HG02571 (cell line): ENCODE measurements around the gene LAMTOR4.
A peak's percentile ranks its signal among the peaks of the same experiment; 100 is the strongest.
"Not testable (repeated sequence)": the region's sequence is repeated elsewhere in the genome, so short reads cannot be mapped to it uniquely, and the experiment has no call there.

Experiments
- ATAC-seq: cut with Tn5 transposase; IDR thresholded peaks from one replicate; pipeline ENCODE4 v1.9.1; 2021; ENCODE audit warnings: mild to moderate bottlenecking, moderate library complexity; ENCODE audit not compliant: unreplicated experiment

LAMTOR4 gene

DNA sequence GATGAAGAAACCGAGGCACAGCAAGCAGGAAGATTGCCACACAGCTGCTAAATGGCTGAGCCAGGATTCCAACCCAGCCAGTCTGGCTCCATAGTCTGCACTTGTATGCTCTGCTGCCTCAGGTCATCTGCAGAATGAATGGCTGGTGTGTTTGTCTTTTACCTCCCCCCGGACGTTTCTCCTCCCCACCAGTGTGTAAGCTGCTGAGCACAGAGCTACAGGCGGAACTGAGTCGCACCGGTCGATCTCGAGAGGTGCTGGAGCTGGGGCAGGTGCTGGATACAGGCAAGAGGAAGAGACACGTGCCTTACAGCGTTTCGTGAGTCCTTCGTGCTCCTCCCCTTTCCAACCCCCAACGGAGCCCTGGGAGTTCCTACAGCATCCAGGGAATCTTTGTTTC lies 26.7 kb upstream of the LAMTOR4 start:
- ATAC-seq = no peak

DNA sequence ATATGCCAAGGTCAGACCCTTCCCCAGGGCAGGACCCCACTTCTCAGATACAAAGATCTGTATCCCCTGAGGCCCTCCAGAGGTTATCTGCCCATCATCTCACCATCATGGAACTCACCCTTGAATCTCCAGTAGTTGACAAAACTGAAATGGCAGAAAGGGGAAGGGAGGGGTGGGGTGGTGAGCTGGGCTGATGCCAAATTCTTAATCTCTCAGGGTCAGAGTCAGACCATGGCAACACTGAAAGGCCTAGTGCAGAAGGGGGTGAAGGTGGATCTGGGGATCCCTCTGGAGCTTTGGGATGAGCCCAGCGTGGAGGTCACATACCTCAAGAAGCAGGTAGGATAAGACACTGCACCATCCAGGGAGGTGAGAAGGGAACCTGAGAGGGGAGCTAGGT lies 26.1 kb upstream of the LAMTOR4 start:
- ATAC-seq = no peak

DNA sequence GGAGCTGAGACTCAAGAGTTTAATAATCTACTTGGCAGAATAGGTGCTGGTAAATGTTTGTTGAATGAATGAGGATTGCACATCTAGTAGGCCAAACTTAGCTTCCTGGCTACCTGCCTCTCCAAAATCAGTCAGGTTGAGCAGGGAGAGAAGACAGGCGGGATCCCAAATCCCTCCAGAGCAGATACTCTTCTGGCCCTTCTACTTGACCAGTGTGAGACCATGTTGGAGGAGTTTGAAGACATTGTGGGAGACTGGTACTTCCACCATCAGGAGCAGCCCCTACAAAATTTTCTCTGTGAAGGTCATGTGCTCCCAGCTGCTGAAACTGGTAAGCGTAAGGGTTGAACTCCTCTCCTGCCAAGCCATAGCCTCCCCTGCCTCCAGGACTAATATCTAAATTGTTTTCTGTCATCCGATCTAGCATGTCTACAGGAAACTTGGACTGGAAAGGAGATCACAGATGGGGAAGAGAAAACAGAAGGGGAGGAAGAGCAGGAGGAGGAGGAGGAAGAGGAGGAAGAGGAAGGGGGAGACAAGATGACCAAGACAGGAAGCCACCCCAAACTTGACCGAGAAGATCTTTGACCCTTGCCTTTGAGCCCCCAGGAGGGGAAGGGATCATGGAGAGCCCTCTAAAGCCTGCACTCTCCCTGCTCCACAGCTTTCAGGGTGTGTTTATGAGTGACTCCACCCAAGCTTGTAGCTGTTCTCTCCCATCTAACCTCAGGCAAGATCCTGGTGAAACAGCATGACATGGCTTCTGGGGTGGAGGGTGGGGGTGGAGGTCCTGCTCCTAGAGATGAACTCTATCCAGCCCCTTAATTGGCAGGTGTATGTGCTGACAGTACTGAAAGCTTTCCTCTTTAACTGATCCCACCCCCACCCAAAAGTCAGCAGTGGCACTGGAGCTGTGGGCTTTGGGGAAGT lies 24.2 kb upstream of the LAMTOR4 start:
- ATAC-seq = no peak

DNA sequence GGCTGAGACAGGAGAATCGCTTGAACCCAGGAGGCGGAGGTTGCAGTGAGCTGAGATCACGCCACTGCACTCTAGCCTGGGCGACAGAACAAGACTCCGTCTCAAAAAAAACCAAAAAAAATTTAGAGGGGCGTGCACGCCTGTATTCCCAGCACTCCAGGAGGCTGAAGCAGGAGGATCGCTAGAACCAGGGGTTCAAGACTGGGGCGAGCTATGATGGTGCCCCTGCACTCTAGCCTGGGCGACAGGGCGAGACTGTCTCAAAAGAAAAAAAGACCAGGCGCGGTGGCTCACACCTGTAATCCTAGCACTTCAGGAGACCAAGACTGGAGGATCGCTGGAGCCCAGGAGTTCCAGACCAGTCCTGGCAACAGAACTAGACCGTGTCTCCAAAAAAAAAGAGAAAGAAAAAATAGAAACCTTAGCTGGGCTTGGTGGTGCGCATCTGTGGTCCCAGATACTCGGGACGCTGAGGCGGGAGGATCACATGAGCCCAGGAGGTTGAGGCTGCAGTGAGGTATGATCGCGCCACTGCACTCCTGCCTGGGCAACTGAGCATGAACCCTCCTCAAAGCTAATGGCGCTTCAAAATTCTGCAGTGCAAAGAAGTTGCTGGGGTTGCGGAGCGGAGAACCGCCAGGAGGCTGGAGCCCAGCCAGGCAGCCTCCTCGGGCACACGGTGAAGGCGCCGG lies 22.3 kb upstream of the LAMTOR4 start:
- no peak for ATAC-seq

DNA sequence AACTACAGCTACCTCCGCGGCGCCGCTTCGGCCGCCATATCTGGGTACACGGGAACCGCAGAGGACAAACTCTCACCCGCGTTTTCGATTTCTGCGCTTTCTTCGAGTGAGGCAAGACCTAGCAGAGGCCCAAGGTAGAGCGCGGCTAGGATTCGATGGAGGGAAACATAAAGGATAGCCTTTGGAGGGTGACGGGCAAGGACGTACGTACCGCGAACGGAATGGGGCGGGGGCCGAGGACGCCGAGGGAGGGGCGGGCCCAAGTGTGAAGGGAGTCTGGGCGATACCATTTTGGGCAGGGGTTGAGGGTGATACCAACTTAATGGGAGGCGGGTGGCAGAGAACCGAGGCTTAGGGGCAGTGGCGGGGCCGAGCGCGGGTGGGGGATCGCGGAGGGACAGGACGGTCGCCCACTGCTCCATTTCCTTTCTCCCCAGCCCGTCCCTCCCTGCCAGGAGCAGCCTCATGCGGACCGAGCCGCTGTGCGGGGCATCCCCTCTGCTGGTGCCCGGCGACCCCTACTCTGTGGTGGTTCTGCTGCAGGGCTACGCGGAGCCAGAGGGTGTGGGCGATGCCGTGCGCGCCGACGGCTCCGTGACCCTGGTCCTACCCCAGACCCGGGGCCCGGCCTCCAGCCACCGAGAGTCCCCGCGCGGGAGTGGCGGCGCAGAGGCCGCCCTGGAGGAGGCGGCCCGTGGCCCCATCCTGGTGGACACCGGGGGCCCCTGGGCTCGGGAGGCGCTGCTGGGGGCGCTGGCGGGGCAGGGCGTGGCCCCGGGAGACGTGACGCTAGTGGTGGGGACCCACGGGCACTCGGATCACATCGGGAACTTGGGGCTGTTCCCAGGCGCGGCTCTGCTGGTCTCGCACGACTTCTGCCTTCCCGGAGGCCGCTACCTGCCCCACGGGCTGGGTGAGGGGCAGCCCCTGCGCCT lies 21.5 kb upstream of the LAMTOR4 start, which contains the start of gene MBLAC1:
Gene MBLAC1, plus strand, starts transcription at position 37 of the 935 bp plus-strand sequence. Its CDS starts 429 bp downstream, at position 466.
- ATAC-seq = peak; percentile 61

DNA sequence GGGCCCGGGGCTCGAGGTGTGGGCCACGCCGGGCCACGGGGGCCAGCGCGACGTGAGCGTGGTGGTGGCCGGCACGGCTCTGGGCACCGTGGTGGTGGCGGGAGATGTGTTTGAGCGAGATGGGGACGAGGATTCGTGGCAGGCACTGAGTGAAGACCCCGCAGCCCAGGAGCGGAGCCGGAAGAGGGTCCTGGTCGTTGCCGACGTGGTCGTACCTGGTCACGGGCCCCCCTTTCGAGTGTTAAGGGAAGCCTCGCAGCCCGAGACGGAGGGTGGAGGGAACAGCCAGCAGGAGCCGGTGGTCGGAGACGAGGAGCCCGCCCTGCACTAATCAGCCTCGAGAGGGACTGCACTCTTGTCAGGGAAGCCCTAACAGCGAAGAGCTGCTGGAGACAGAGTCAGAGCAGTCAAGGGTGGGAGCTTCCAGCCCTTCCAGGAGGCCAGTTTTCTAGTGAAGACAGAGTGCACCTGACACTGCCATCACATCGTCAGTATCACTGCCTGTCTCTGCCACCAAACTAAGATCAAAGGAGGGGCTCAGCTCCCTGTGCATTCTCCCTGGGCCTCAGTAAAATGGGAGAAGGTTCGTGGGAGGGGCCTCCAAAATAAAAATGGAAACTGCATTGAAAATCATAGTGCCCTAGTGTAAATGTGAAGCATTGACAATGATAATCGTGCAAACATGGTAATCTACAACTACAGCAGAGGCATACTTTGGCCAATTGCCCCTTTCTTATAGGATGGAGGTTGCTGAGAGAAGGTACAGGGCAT lies 20.7 kb upstream of the LAMTOR4 start:
- ATAC-seq = no peak

DNA sequence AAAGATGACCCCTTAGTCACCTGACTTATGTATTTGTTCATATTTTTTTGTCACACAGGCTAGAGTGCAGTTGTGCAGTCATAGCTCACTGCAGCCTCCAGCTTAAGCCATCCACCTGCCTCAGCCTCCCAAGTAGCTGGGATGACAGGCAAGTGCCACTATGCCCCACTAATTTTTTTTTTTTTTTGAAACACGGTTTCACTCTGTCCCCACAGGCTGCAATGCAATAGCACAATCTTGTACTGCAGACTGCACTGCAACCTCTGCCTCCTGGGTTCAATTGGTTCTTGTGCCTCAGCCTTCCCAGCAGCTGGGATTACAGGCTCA lies 20.1 kb upstream of the LAMTOR4 start:
- ATAC-seq = no peak

DNA sequence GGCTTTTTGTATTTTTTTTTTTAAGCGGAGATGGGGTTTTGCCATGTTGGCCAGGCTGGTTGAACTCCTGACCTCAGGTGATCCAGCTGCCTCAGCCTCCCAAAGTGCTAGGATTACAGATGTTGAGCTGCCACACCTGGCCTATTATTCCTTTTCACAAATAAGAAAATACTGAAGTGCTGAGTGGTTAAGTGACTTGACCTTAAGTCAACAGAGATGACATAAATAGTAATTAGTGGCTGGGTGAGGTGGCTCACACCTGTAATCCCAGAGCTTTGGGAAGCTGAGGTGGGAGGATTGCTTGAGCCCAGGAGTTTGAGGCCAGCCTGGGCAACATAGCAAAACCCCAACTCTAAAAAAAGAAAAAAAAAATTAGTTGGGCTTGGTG lies 18.5 kb upstream of the LAMTOR4 start:
- not testable (repeated sequence) for ATAC-seq

DNA sequence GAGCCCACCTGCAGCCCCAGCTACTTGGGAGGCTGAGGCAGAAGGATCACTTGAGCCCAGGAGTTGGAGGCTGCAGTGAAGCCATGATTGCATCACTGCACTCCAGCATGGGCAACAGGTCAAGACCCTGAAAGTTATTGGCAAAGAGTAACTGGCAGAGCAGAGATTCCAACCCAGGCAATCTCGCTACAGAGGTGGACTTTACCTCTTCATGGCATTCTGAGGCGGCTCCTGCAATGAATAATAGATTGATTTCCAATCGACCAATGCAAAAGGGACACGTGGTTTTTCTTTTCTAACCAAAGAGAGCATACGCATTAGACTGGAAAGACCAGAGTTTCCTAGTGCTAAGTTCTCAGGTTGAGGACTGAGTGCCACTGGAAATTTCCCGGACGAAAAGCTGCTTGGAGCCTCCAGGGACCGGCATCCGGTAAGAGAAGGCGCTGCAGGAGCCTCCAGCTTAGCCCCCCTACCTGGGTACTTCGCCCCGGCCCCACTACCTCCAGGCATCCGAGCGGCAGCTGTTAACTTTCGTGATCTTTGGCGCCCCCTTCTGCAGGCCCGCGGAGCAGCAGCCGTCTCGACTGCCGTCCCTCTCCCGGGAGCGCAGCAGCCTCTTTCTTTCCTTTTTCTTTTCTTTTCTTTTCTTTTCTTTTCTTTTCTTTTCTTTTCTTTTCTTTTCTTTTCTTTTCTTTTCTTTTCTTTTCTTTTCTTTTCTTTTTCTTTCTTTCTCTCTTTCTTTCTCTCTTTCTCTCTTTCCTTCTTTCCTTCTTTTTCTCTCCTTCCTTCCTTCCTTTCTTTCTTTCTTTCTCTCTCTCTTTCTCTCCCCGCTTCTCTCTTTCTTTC lies 17.9 kb upstream of the LAMTOR4 start:
- no peak for ATAC-seq

DNA sequence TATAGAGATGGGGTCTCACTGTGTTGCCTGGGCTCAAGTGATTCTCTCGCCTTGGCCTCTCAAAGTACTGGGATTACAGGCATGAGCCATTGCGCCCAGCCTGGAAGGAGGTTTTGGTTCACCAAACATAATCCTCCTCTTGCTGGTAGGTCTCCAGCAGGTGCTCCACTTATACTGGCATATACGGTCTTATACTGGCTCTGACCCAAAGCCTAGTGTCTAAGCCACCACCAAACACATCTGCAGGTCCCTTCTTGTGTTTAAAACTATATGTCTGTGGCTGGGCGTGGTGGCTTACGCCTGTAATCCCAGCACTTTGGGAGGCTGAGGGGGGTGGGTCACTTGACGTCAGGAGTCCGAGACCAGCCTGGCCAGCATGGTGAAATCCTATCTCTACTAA lies 16.6 kb upstream of the LAMTOR4 start:
- ATAC-seq = no peak

DNA sequence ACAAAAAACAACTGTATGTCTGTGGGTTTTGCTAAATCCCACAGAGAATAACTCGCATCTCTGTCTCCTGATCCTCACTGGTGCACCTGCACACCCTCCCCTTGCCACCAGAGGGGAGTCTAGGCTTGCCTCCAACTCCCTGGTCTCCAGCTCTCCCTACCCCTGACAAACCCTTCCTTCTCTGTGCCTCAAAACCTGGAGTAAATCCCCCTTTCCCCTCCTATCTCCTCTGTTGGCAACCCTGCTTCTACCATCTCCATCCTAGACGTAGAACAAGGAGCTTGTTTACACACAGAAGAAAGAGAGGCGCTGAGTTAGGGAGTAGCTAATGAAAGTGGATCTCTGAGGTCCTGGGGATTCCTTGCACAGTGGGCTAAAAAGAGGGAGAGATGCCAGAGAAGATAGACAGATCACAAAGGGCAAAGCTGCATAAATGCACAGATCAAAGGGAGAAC lies 16.0 kb upstream of the LAMTOR4 start:
- no peak for ATAC-seq

DNA sequence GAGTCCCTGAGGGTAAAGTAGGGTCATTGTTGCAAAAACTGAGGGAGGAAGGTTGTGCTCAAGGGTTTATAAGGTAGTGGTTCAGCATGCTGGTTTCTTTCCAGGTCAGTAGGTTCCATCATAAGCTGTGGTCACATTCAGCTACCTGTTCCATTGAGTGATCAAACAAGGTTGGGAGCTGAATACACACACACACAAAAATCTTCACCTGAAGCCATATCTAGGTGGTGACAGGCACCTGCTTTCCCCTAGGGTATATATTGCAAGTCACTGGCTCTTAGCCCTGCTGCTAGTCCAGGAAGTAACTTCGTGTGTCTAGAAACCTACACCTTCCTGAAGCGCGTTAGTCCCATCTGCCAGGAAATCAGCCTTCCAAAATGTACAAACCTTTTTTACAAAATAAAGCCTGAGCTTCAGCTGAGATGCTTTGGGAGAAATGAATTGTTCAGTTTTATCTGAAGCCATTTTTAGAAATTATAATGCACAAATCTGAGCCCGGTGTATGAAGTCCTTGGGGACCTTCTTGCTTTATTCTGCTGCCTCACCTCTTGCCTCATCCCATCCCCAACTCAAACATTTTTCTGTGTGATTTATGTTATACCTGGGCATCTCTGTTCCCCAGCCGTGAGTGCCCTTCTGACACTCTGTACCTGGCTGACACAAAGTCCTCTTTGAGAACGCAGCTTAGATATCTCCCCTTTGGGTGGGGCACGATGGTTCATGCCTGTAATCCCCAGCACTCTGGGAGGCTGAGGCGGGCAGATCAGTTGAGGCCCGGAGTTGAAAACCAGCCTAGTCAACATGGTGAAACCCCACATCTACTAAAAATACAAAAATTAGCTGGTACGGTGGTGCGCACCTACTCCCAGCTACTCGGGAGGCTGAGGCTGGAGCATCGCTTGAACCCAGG lies 10.6 kb upstream of the LAMTOR4 start:
- no peak for ATAC-seq

DNA sequence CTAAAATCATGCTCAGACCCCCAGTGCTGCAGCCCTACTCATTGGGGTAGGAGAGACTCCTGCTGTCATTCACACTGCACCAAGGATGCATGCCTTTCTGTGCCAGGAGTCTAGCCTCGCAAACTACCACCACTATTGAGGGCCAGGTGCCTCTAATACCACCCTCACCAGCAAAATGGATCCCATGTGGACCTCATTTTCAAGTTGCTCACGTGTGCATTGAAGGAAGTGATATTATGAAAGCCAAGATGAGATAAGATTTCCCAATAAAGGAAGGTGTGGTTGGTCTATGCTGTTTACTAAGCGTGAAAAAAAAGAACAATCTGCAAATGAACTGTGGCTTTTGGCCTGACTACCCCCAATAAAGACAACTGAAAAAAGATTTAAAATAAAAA lies 7.2 kb upstream of the LAMTOR4 start:
- no peak for ATAC-seq

DNA sequence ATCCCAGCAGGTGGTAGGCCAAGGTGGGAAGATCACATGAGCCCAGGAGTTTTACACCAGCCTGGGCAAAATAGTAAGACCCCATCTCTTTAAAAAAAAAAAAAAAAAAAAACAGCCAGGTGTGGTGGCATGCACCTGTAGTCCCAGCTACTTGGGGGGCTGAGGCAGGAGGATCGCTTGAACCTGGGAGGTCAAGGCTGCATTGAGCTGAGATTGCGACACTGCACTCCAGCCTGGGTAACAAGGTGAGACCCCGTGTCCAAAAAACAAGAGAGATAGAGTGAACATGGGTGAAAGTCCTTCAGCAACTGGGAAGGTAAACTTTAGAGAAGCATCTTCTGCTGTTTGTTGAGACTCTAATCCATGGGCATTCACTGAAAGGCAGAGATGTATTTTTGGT lies 6.3 kb upstream of the LAMTOR4 start:
- no peak for ATAC-seq

DNA sequence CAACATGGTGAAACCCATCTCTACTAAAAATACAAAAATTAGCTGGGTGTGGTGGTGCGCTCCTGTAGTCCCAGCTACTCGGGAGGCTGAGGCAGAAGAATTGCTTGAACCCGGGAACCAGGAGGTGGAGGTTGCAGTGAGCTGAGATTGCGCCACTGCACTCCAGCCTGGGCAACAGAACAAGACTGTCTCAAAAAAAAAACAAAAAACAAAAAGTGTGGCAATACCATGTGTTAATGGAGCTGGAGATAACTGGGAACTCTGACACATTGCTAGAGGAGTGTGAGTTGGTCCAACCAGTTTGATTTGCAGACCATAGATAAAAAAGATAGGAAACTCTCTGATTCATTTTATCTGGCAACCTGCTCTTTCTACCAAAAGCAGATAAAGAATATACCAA lies 2.4 kb upstream of the LAMTOR4 start:
- not testable (repeated sequence) for ATAC-seq

DNA sequence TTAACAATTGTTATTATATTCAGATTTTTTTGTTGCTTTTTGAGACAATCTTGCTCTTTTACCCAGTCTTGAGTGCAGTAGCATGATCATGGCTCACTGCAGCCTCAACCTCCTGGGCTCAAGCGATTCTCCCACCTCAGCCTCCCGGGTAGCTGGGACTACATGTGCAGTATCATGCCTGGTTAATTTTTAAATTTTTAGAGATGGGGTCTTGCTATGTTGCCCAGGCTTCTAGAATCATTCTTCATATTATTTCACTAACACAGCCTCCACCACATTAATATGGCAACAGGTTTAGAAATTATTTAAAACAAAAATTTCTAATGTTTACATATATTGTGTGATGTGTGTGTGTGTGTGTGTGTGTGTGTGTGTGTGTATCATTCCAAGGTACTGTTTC lies 1.4 kb upstream of the LAMTOR4 start:
- ATAC-seq = no peak

DNA sequence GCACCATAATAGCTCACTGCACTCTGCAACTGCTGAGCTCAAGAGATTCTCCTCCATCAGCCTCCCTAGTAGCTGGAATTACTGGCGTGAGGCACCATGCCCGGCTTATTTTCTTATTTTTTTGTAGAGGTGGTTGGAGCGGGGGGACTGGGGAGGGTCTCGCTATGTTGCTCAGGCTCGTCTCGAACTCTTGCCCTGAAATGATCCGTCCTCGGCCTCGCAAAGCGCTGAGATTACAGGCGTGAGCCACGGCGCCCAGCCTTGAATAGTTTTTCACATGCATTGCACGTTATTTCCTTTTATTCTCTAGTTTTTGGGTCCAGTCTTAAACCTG lies 526 bp upstream of the LAMTOR4 start:
- no peak for ATAC-seq

DNA sequence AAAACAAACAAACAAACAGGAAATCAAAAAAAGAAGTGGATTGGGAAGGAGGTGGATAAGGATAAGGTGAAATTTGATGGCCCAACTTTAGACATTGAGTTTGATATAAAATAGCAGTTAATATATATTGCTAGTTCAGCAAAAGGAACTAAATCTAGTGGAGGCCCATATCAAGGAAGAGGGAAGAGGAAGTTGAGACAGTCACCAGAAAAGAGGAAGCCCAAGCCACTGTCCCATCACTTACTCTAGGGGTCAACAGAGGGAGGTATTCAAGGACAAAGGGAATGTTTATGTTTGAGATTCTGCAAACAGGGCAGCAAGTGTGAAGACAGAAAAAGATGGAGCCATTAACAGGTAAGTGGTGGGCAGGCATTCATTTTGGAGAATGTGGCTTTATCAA lies 3.7 kb downstream of the LAMTOR4 start:
- ATAC-seq = no peak
